GM12892 (cell line): Measurements from ENCODE around the gene MAPRE2.

Experiments
- POLR2A ChIP-seq: IDR thresholded peaks from 2 replicates; pipeline ENCODE4 v1.6.1; 2011; ENCODE audit warnings: low read depth, low read length, control low read depth
- POLR2AphosphoS5 ChIP-seq: IDR thresholded peaks from 2 replicates; pipeline ENCODE4 v1.6.1; 2011; ENCODE audit warnings: low read depth, low read length, control low read depth
- TAF1 ChIP-seq: IDR thresholded peaks from 2 replicates; pipeline ENCODE4 v1.6.1; 2011; ENCODE audit warnings: low read depth, mild to moderate bottlenecking, control low read depth, low read length, borderline replicate concordance

- TF ChIP-seq POLR2A = no peak
- no peak for TF ChIP-seq POLR2AphosphoS5
- no peak for TF ChIP-seq TAF1
These were observed 11.4 kb upstream of the MAPRE2 start for GRCh38 chr18:35029770-35030169.
